Liver (tissue), 3 donors: ENCODE measurements around the gene BCR.

ENCODE experiments used
- ATF3 ChIP-seq: IDR thresholded peaks from 2 replicates; pipeline ENCODE4 v1.6.1; 2016; ENCODE audit warnings: antibody characterized with exemption
- CTCF ChIP-seq: fragments of 150-350 bp; IDR thresholded peaks from 2 replicates; pipeline ENCODE4 v1.5.1; 2017; ENCODE audit warnings: improper control_type of control experiment, low read depth, low read length; ENCODE audit not compliant: missing input control
- EGR1 ChIP-seq, 2 donors: IDR thresholded peaks; 2 replicates each; pipeline ENCODE4 v1.6.1; 2016 to 2018; ENCODE audit warnings: antibody characterized with exemption in 2 of 2, low read depth in 2 of 2
- REST ChIP-seq: IDR thresholded peaks from 2 replicates; pipeline ENCODE4 v1.6.1; 2016; ENCODE audit warnings: antibody characterized with exemption, mild to moderate bottlenecking
- YY1 ChIP-seq: IDR thresholded peaks from 2 replicates; pipeline ENCODE4 v1.6.1; 2016; ENCODE audit warnings: antibody characterized with exemption, mild to moderate bottlenecking
- ZBTB33 ChIP-seq: IDR thresholded peaks from 2 replicates; pipeline ENCODE4 v1.6.1; 2016; ENCODE audit warnings: antibody characterized with exemption
- donor health status: healthy.
- donor health status: healthy.

- TF ChIP-seq YY1 (no peak), REST (no peak), CTCF (no peak), ZBTB33 (no peak), ATF3 (no peak), EGR1 (IDR thresholded peaks at IDR 0.05; ENCODE audit: low read depth in 2 of 2) (no peak)
Observed at GRCh38 chr22:23184100-23184763, 3.9 kb downstream of the BCR start.
